A673 (cell line): ENCODE results near the gene DCLK1.

ENCODE experiments used
- EZH2 ChIP-seq: fragments of 200-600 bp; sonication (generic); IDR thresholded peaks from 2 replicates; pipeline ENCODE4 v1.6.1; 2017; ENCODE audit warnings: borderline replicate concordance, low read depth, mild to moderate bottlenecking, mixed read lengths, antibody characterized with exemption, low read length; ENCODE audit not compliant: poor library complexity, severe bottlenecking
- TF ChIP-seq, protein P1 (sequence below): fragments of 300-800, 200-600 bp; sonication (generic); conservative IDR thresholded peaks from 2 replicates; pipeline ENCODE4 v1.5.1; 2017; ENCODE audit warnings: low read depth, mild to moderate bottlenecking, antibody characterized with exemption, low read length, moderate library complexity, mixed read lengths

DNA sequence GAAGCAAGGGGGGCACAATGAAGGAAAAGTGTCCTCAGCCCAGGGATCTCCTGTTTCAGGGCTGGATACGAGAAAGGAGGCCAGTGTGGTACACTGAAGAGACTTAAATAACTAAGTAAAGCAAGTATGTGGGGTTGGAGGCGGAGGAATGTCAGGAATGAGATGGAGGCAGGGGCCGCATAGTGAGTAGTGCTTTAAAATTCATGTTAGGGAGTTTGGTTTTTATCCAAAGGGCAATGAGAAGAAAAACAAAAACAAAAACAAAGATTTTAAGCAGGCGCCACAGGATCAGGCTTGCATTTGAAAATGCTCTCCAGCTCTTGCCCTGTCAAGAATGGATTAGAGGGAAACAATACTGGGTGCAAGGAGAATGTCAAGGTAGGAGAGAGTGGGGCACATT, 273.4 kb downstream of the DCLK1 start:
- TF ChIP-seq, protein P1, sequence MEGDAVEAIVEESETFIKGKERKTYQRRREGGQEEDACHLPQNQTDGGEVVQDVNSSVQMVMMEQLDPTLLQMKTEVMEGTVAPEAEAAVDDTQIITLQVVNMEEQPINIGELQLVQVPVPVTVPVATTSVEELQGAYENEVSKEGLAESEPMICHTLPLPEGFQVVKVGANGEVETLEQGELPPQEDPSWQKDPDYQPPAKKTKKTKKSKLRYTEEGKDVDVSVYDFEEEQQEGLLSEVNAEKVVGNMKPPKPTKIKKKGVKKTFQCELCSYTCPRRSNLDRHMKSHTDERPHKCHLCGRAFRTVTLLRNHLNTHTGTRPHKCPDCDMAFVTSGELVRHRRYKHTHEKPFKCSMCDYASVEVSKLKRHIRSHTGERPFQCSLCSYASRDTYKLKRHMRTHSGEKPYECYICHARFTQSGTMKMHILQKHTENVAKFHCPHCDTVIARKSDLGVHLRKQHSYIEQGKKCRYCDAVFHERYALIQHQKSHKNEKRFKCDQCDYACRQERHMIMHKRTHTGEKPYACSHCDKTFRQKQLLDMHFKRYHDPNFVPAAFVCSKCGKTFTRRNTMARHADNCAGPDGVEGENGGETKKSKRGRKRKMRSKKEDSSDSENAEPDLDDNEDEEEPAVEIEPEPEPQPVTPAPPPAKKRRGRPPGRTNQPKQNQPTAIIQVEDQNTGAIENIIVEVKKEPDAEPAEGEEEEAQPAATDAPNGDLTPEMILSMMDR = no peak
- TF ChIP-seq EZH2 = no peak
